ENCODE data around the gene SDK1.

GRCh38 chr7:3318874-3319273 lies 17.8 kb downstream of the SDK1 start:
- no peak for TF ChIP-seq EZH2phosphoT487 (IDR thresholded peaks at IDR 0.05; ENCODE audit: insufficient read depth, low read depth)
- no peak for TF ChIP-seq EZH2 (IDR thresholded peaks at IDR 0.05; ENCODE audit: insufficient read depth, poor library complexity, severe bottlenecking)

Data from GM23248 (cell line).